AG08395 (cell line): ENCODE results near the gene LOXHD1.

ENCODE experiments used
- DNase-seq: peaks from one replicate; pipeline ENCODE4 v3.0.0; 2012; ENCODE audit warnings: mixed read lengths, low spot score

The LOXHD1 gene

DNA sequence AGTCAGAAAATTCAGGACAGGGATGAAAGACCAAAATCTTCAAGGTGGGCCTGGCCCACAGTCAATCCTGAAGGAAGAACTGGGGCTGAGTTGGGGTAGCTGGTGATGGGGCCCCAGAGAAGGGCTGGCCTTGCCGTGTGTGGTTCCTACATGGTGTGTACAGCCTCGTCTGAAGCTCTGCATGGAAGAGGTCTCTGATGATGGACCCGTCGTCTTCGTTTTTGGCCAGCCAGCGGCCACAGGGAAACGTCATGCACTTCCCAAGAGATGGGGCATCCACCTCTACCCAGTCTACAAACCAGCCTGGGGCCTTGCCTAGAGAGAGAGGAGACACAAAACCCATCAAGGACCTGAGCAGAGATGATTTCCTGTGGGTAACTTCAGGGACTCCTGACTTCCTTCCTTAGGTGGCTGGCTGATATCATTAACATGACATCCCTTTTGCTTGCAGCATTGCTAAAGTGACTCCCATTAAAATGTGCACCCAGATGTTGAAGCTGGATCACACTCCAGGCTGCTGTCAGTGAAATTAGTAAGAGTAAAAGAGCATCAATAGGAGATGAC is 115.3 kb downstream of the LOXHD1 start:
- DNase-seq = no peak

DNA sequence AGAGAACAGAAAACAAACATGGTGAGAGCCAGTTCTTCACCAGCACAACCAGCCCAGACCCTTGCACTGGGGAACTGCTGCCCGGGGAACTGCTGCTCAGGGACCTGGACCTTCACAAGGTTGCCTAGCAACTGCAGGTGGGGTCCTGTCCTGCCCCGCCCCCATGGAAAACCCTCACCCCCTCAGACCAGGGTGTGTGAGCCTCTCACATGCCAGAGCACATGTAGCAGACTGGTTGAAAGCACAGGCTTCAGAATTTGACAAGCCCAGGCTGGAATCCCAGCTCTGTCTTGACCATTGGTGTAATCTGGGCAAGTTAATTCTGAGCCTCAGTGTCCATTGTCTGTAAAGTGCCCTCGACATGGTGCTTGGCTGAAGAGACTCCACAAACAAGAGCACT is 118.6 kb downstream of the LOXHD1 start:
- DNase-seq = no peak

- DNase-seq = no peak
Measured at GRCh38 chr18:46536215-46536874, 120.7 kb downstream of the LOXHD1 start.

GRCh38 chr18:46531482-46531881 is 125.5 kb downstream of the LOXHD1 start:
- no peak for DNase-seq

DNA sequence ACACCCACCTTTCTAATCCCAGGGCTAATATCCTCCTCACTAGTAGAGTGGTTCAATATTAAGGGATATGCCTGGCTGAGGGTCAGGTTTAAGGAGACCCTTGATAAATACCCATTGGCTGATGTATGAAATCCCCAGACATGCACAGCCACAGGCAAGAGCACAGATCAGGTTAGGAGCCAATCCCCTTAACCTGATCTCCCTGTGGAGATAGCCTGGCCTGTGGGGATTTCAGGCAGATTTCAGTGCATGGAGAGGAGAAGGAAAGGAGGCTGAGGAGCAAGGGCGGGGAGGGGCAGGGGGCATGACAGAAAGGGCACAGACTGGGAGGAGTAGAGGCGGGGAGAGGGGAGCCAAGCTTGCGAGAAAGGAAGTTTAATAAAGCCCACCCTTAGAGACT is 129.0 kb downstream of the LOXHD1 start:
- no peak for DNase-seq

DNA sequence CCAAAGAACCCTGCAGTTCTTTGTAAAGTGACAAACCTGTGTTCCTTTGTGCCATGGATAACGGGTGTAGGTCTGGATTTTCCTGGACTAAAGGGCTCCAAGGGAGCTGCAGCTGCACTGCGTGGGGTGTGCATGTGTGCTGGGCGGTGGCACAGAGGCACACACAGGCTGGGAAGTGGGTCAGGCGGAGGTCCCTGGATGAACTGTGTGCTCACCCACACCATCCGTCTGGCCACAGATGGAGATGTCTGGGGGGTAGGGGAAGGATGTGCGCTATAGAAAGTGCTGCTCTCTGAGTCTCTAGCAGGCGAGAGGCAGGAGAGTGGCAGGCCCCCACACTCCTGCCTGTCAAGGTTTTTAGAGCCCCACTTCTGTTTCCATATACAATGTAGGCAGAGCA is 137.2 kb downstream of the LOXHD1 start:
- no peak for DNase-seq

DNA sequence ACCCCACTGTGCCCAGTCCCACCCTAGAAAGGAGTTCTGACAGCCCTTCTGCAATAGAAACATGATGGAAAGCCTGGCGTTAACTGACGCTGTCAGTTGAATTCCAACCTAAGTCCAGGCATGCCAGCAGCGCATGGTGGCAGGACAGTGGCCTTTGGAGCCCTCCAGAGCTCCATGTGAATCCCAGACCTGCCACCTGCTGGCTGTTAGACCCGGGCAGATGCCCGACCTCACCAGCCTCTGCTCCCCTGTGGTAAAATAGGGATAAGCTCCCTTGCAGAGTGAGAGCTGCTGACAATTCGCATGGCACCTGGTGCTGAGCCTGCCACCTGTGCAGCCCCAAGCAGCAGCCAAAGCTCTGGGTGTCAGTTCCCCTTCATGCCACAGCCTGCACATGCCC is 138.6 kb downstream of the LOXHD1 start:
- DNase-seq = no peak

DNA sequence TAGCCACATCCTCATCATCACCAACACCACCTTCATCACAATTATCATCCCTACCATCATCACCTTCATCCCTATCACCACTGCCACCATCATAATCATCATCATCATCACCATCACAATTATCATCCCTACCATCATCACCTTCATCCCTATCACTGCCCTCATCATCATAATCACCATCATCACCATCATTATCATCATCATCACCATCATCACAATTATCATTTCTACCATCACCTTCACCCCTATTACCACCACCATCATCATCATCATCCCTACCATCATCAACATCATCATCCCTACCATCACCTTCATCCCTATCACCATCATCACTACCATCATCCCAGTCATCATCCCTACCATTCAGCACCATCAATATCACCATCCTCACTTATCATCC is 140.5 kb downstream of the LOXHD1 start:
- no peak for DNase-seq

- DNase-seq = no peak
Measured at GRCh38 chr18:46510386-46510785, 146.6 kb downstream of the LOXHD1 start.

DNA sequence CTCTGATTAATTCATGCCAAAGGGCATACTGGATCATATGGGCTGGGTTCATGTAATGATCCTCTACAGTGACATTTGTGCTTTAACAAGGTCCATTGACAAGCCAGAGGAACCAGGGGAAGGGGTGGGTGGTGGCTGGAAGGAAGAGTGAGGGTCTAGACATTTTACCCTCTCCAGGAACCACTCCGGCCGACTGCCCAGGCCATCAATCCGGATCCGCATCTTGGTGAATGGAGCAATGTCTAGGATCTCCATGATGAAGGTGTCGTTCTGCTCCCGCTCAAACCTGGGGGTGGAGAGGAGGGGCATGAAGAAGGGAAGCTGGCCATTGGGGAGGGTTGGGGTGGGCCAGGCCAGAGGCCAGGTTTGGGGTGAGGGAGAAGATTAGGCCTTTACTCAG is 147.5 kb downstream of the LOXHD1 start:
- DNase-seq = no peak

GRCh38 chr18:46506974-46507586 is 149.9 kb downstream of the LOXHD1 start:
- no peak for DNase-seq

GRCh38 chr18:46502444-46502843 is 154.6 kb downstream of the LOXHD1 start:
- DNase-seq = no peak

GRCh38 chr18:46497129-46497528 is 159.9 kb downstream of the LOXHD1 start:
- peak; percentile 35 for DNase-seq

- DNase-seq = no peak
Measured at GRCh38 chr18:46488471-46489213, 168.4 kb downstream of the LOXHD1 start.

DNA sequence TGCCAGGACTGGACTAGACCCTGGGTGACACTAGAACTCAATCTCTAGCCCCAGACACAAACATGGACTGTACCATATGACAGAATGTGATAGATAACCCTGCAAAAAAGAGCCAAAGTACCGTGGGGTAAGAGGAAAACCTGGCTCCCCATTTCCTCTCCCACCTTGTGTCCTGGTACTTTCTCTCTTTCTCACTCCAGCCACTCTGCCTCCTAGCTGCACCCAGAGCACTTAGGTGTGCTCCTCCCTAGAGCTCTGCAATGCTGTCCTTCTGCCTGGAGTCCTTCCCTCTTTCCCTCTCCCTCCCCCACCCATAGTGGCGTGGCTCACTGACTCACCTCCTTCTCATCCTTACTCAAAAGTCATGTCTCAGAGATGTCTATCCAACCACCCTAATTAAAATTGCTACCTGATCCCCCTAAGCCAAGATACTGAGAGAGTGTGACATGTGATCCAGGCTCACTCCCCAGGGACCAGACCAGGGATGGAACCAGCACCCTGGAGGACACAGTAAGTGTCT is 171.3 kb downstream of the LOXHD1 start:
- DNase-seq = no peak

DNA sequence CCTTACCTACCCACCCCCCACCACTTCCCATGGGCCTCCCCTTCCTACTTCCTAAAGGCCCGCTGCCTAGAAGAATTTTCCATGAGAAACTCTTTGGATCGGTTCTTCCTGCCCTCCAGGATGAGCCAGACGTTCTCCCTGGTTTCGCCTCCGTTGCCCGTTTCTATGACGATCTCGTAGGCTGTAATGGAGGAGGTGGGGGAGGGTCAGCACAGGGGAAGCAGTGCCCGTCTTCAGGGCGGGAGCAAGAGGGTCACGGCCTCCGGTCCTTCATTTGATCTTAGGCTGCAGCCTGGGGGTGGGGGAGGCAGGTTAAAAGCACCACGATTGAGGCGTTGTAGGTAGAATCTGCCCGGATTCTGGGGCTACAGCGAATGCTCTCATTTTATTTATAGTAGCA is 172.0 kb downstream of the LOXHD1 start:
- DNase-seq = no peak

GRCh38 chr18:46482831-46483230 is 174.2 kb downstream of the LOXHD1 start:
- DNase-seq = no peak

- no peak for DNase-seq
Measured at GRCh38 chr18:46481847-46482245, 175.2 kb downstream of the LOXHD1 start.

- DNase-seq = peak; percentile 60
Measured at GRCh38 chr18:46481048-46481846, 175.8 kb downstream of the LOXHD1 start.

DNA sequence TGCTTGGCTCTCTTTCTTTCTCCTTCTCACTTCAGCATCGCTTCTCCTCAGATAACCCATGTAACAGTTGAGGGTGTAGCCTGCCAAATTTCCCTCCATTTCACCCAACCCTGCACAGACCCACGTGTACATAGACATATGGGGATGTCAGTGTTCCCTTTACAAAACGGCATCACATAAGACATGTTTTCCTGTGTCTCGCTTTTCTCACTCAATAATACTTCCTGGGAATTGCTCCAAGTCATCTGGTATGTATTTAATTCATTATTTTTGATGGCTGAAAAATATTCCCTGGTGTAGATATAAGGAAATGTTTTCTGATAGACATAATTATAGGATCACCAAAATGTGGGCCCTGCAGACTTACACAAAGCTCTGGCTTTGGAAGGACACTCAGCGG is 176.8 kb downstream of the LOXHD1 start:
- no peak for DNase-seq

DNA sequence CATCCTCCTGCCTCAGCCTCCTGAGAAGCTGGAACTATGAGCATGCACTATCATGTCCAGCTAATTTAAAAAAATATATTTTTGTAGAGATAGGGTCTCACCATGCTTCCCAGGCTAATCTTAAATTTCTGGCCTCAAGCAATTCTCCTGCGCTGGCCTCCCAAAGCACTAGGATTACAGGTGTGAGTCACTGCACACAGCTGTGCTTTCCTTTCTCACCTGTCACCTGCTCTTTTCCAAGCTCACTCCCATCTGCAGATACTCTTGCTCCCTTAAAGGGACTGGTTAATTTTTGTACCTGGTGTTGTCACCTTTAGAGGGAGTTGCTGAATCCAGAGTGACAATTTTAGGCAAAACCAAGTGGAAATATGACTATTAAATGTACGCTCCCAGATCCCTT is 178.2 kb downstream of the LOXHD1 start:
- DNase-seq = no peak

DNA sequence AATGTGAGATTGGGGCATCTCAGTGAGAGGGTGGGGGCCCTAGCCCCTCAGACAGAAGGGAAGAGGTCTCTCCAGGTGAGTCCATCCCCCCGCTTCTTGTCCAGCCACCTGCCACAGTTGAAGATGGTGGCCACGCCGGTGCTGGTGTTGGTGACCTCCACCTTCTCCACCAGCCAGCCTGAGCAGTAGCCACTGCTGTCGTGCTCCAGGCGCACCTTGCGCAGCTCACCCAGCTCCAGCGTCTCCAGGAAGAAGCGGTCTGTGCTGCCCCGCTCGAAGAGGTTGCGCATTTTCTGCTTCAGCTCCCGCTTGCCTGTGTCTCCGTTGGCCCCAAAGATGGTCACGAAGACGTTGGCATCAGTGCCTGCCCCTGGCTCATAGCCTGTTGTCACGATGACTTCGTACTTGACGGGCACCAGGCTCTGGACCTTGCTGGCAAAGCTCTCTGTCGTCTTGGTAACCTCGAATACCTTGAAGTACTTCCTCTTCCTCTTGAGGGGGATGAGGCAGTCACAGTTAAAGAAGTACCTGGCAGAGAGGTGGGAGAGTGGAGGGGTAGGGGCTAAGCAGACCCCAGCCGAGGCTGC is 179.5 kb downstream of the LOXHD1 start:
- DNase-seq = no peak
